Epithelial cell of prostate (primary cell): ENCODE results near the gene DHH.
"Not testable (repeated sequence)": the region's sequence is repeated elsewhere in the genome, so short reads cannot be mapped to it uniquely, and the experiment has no call there.

Source experiments
- DNase-seq: peaks from one replicate; pipeline ENCODE4 v3.0.0-alpha.2; 2011; ENCODE audit warnings: low read depth, low spot score
- H3K27ac ChIP-seq: fragments of 450-650 bp; 2 replicates; pipeline ENCODE4 v1.5.1; 2017; ENCODE audit warnings: mild to moderate bottlenecking

The DHH gene

GRCh38 chr12:49084438-49084837 lies 10.2 kb downstream of the DHH start:
- DNase-seq = no peak
- no peak overlapping the region for H3K27ac ChIP-seq

DNA sequence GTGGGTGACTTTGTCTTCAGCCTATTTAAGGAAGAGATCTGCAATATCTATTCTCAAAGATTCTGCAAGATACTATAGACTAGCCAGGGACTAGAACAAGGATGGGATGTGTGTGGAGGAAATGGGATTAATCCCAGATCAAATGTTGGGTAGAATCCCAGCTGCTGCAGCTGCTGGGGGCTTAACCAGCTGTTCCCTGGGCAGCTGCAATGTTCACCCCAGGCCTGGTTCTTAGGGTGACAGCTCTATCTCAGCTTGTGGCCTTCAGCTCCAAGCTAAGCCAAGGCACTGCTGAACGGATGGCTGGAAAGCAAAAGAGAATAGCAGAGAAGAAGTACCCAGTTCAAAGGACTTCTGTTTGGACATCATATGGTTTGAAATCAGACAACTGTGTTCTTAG lies 14.8 kb downstream of the DHH start:
- no peak for DNase-seq
- no peak overlapping the region for H3K27ac ChIP-seq

- DNase-seq = no peak
- H3K27ac ChIP-seq = no peak overlapping the region
Measured at GRCh38 chr12:49070971-49071370, 23.6 kb downstream of the DHH start.

DNA sequence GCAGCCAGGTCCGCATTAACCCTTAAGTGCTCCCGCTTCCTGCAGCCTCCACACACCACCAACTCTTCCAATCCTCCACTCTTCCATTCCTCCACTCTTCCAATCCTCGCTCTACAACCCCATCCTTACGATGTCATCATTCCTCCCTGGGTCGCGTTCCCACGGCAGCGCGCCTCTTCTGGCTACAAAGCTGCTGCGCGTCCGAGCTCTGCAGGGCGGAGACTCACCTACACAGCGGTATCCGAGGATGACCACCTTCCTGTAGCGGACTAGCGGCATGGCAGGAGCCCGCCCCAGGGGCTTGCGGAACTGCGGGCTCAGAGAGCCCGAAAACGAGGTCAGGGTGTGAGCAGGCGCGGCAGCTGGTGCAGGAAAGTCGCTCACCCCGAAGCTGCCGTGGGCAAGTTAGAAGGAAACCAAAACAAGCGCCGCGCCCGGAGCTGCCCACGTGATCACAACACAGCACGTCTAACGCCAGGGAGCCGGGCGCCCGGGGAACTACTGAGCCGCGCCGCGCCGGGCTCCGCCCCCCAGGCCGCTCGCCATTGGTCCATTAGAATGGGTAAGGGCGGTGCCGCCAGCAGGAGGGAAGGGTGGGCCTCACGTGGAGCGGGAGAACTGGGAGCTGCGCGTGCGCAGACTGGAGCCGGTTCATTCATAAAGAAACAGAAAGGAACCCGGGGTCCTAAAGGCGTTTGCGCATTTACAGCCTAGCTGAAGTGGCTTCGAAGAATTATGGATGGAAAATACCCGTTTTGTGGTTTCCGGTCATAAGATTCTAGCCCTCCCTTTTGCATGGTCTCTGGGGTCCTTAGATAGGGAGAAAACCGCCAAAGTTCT lies 24.9 kb downstream of the DHH start, which contains the start of gene RHEBL1:
Gene RHEBL1 (minus strand): TSS at position 473 of the 840 bp plus-strand sequence. CDS start 194 bp downstream, at position 279.
- H3K27ac ChIP-seq = peak within 1 kb of the TSS; percentile 31
- DNase-seq = peak; percentile 74

DNA sequence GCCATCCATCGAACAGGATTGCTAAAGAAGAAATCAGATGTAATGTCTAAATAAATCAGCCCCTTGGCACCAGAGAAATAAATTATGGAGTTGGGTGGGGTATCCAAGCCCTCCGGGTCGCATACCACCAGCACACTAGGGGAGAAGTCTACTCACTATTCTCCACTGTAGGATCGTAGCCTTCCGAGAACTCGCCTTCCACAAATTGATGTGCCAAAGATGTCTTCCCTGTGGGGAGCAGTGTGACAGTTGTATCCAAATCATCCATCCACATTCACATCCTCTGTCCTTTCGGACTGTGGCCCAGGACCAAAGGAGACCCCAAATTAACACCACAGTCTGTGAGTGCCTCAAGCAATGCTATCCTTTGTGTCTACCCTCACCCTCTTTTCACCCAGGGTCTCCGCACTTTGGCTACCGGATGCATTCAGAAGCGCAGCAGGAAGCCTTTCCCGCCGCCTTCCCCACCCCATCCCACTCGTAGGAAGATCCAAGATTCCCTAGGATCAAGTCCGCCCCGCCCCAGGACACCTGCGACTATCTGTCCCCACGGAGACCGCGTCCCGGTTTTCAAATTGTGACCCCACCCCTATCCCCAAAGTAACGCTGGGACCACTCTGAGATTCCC lies 25.6 kb downstream of the DHH start:
- no peak for DNase-seq
- peak overlapping the region; percentile 31 for H3K27ac ChIP-seq

DNA sequence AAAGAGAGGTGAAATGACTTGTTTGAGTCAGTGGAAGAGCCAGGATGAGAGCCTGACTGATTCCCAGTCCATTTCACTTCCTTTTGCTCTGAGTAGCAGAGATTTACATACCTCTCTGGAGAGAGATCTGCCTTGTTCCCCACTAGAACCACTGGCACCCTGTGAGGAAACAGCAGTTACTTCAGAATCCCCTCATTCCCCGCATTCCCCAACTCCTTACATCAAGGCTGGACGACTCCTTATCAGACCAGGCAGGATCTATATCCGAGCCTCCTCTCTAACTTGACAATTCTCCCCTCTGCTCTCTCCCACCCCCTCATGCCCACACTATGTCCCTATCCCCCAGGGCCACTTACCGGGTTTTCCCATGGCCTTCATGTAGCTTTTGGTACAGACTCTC lies 28.5 kb downstream of the DHH start:
- no peak overlapping the region for H3K27ac ChIP-seq
- no peak for DNase-seq

DNA sequence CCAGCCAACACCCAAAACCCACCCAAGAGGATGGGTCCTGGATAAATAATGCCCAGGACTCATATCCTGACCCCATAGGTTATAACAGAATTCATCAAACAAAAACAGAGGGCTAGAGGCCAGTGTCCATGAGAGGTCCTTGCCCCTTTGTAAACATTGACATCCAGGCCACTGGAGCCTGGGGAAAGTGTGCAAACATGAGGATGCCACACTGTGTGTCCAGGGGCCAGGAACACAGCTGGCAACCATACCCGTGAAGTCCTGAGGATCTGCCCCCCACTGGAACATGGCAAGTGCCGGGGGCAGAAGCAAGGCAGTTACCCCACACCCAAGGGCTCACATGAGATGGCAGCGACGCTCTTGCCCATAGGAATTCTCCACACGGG lies 29.8 kb downstream of the DHH start:
- H3K27ac ChIP-seq = no peak overlapping the region
- no peak for DNase-seq

- not testable (repeated sequence) for H3K27ac ChIP-seq, DNase-seq
Measured at GRCh38 chr12:49061916-49062315, 32.7 kb downstream of the DHH start.

GRCh38 chr12:49061157-49061650 lies 33.4 kb downstream of the DHH start:
- DNase-seq = no peak
- H3K27ac ChIP-seq = peak overlapping the region; percentile 77

GRCh38 chr12:49060237-49061156 lies 34.1 kb downstream of the DHH start, which contains the start of gene KMT2D:
TSS of gene KMT2D (minus strand) at chr12:49060794. CDS start at chr12:49055324, 5,470 bp downstream.
- peak; percentile 75 for DNase-seq
- H3K27ac ChIP-seq = peak within 1 kb of the TSS; percentile 77

GRCh38 chr12:49059299-49060171 lies 35.1 kb downstream of the DHH start:
- no peak for DNase-seq

GRCh38 chr12:49059045-49059298 lies 35.6 kb downstream of the DHH start:
- DNase-seq = no peak
- peak overlapping the region; percentile 77 for H3K27ac ChIP-seq

More at GRCh38 chr12:49059299-49060171, 35.1 kb downstream of the DHH start:
- H3K27ac ChIP-seq = peak overlapping the region; percentile 77

- H3K27ac ChIP-seq = peak overlapping the region; percentile 77
- DNase-seq = no peak
Measured at GRCh38 chr12:49058366-49059044, 36.1 kb downstream of the DHH start.

- DNase-seq = no peak
- no peak overlapping the region for H3K27ac ChIP-seq
Measured at GRCh38 chr12:49057888-49058287, 36.7 kb downstream of the DHH start.

- no peak for DNase-seq
- H3K27ac ChIP-seq = no peak overlapping the region
Measured at GRCh38 chr12:49055978-49056754, 38.4 kb downstream of the DHH start.

- DNase-seq = no peak
- no peak overlapping the region for H3K27ac ChIP-seq
Measured at GRCh38 chr12:49055092-49055491, 39.5 kb downstream of the DHH start.

- DNase-seq = no peak
- H3K27ac ChIP-seq = no peak overlapping the region
Measured at GRCh38 chr12:49054524-49054923, 40.1 kb downstream of the DHH start.

DNA sequence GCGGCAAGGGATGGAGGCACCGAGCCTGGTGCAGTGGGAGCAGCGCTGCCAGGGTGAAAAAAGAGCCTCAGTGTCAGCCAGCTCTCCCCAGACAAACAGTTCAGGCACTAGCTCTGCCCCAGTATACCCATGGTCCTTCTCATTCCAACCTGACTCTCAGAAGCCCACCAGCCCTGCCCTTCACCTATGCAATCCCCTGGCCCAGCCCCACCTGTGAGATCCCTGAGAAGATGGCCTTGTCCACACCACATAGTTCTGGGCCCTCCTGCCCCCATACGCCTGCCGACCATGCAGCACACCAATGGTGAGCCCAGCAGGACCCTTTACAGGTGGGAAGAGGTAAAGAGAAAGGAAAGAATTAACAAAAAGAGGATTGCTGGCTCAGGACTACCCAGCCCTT lies 40.5 kb downstream of the DHH start:
- DNase-seq = no peak
- no peak overlapping the region for H3K27ac ChIP-seq
